ENCODE measurements around the gene SLC7A9.

- no peak for TF ChIP-seq USF2 (IDR thresholded peaks at IDR 0.05)
- no peak for TF ChIP-seq CTCF (IDR thresholded peaks at IDR 0.05)
- no peak for TF ChIP-seq BHLHE40 (IDR thresholded peaks at IDR 0.05; ENCODE audit: low read depth, low read length)
- TF ChIP-seq HDAC2 (IDR thresholded peaks at IDR 0.05): no peak
- no peak for TF ChIP-seq POLR2A (IDR thresholded peaks at IDR 0.05; ENCODE audit: low read length)
- no peak for TF ChIP-seq ESRRA (IDR thresholded peaks at IDR 0.05; ENCODE audit: borderline replicate concordance, low read length)
- no peak for TF ChIP-seq TP53 (CRISPR knock-in tag; IDR thresholded peaks at IDR 0.05)
- no peak for TF ChIP-seq RAD21 (conservative IDR thresholded peaks at IDR 0.05 in 1 of 2, IDR thresholded peaks at IDR 0.05 in 1 of 2)
- TF ChIP-seq SMC3 (IDR thresholded peaks at IDR 0.05): no peak
- TF ChIP-seq MAX (IDR thresholded peaks at IDR 0.05): no peak
- TF ChIP-seq CBX8 (IDR thresholded peaks at IDR 0.05): no peak
- no peak for TF ChIP-seq JUNB (IDR thresholded peaks at IDR 0.05)
- TF ChIP-seq ELK1 (IDR thresholded peaks at IDR 0.05; ENCODE audit: low read depth, low read length): no peak
- TF ChIP-seq RARB (CRISPR knock-in tag; IDR thresholded peaks at IDR 0.05): no peak
Measured at GRCh38 chr19:32818536-32818935, 51.0 kb downstream of the SLC7A9 start.
